ENCODE measurements around the gene TMEM267.
"Not testable (repeated sequence)": the region's sequence is repeated elsewhere in the genome, so short reads cannot be mapped to it uniquely, and the experiment has no call there.

Gene TMEM267

DNA sequence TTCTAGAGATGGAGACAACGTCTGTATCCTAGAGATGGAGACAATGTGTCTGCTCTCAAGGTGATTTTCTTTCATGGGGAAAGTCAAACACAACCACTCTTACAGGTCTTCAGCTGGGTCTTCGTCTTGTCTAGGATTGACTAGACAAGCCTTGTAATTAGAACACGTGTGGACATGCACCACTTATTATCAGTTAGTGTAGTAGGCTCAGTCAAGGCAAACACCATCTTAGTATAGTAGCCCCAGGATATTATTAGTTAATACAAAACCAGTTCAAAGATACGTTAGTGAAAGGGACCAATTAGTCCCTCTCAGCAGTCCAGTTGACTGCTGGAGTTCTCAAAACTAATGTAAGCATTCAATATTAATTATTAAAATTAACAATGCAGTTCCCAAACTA, 56.4 kb downstream of the TMEM267 start:
- H3K4me3 ChIP-seq (replicated peaks; ENCODE audit: insufficient read depth, low read length), result no peak overlapping the region
- TF ChIP-seq SPI1 (IDR thresholded peaks at IDR 0.05; ENCODE audit: borderline replicate concordance, low read depth) (no peak), CTCF (IDR thresholded peaks at IDR 0.05; ENCODE audit: insufficient read depth, low read length) (no peak), REST (IDR thresholded peaks at IDR 0.05; ENCODE audit: insufficient replicate concordance, low read depth) (no peak), GABPA (IDR thresholded peaks at IDR 0.05; ENCODE audit: low read depth) (no peak), POLR2AphosphoS5 (IDR thresholded peaks at IDR 0.05; ENCODE audit: low read depth) (no peak)
- H3K27ac ChIP-seq (replicated peaks), result no peak overlapping the region
- no peaks in the 10 kb centered on the region for H3K27me3 ChIP-seq (ENCODE audit: insufficient read depth, poor library complexity, severe bottlenecking)
- DNase-seq (ENCODE audit: low read depth in 1 of 2, low spot score in 1 of 2), result no peak

GRCh38 chr5:43425983-43426382, 57.7 kb downstream of the TMEM267 start:
- no peak for DNase-seq (ENCODE audit: low read depth in 1 of 2, low spot score in 1 of 2)
- TF ChIP-seq POLR2AphosphoS5 (IDR thresholded peaks at IDR 0.05; ENCODE audit: low read depth), result no peak
- no peak for TF ChIP-seq GABPA (IDR thresholded peaks at IDR 0.05; ENCODE audit: low read depth)
- no peak for TF ChIP-seq REST (IDR thresholded peaks at IDR 0.05; ENCODE audit: insufficient replicate concordance, low read depth)
- no peak for TF ChIP-seq SPI1 (IDR thresholded peaks at IDR 0.05; ENCODE audit: borderline replicate concordance, low read depth)
- no peak for TF ChIP-seq CTCF (IDR thresholded peaks at IDR 0.05; ENCODE audit: insufficient read depth, low read length)
- Histone ChIP-seq H3K27ac (replicated peaks) (no peak overlapping the region), H3K27me3 (ENCODE audit: insufficient read depth, poor library complexity, severe bottlenecking) (no peaks in the 10 kb centered on the region), H3K4me3 (replicated peaks; ENCODE audit: insufficient read depth, low read length) (no peak overlapping the region)

- not testable (repeated sequence) for H3K4me3 ChIP-seq (replicated peaks; ENCODE audit: insufficient read depth, low read length); H3K27me3 ChIP-seq (ENCODE audit: insufficient read depth, poor library complexity, severe bottlenecking); H3K27ac ChIP-seq (replicated peaks); DNase-seq (ENCODE audit: low read depth in 1 of 2, low spot score in 1 of 2)
Measured at GRCh38 chr5:43423086-43423485, 60.6 kb downstream of the TMEM267 start.

- Histone ChIP-seq H3K27me3 (ENCODE audit: insufficient read depth, poor library complexity, severe bottlenecking) (no peaks in the 10 kb centered on the region), H3K27ac (replicated peaks) (no peak overlapping the region), H3K4me3 (replicated peaks; ENCODE audit: insufficient read depth, low read length) (no peak overlapping the region)
- TF ChIP-seq SPI1 (IDR thresholded peaks at IDR 0.05; ENCODE audit: borderline replicate concordance, low read depth) (no peak), POLR2AphosphoS5 (IDR thresholded peaks at IDR 0.05; ENCODE audit: low read depth) (no peak), CTCF (IDR thresholded peaks at IDR 0.05; ENCODE audit: insufficient read depth, low read length) (no peak)
- DNase-seq (ENCODE audit: low read depth in 1 of 2, low spot score in 1 of 2), result no peak
Measured at GRCh38 chr5:43422143-43422542, 61.5 kb downstream of the TMEM267 start.
